Mesodermal cell (in vitro differentiated cells): ENCODE measurements around the gene HIPK4.

Experiments used
- H3K27ac ChIP-seq: 2 replicates; pipeline ENCODE4 v1.7.0; 2013; ENCODE audit warnings: mild to moderate bottlenecking, low read depth, low read length, moderate library complexity; ENCODE audit not compliant: severe bottlenecking
- H3K36me3 ChIP-seq: 2 replicates; pipeline ENCODE4 v1.7.1; 2013; ENCODE audit warnings: mild to moderate bottlenecking, low read length, moderate library complexity; ENCODE audit not compliant: control insufficient read depth, insufficient read depth
- H3K4me1 ChIP-seq: one replicate; pipeline ENCODE4 v1.7.1; 2013; ENCODE audit warnings: mild to moderate bottlenecking, low read length; ENCODE audit not compliant: insufficient read depth, control insufficient read depth, poor library complexity, severe bottlenecking
- H3K4me3 ChIP-seq: 2 replicates; pipeline ENCODE4 v1.7.0; 2013; ENCODE audit warnings: low read length, control low read depth, mild to moderate bottlenecking; ENCODE audit not compliant: insufficient read depth, poor library complexity, severe bottlenecking; ENCODE audit errors: extremely low read depth
- H3K9me3 ChIP-seq: 2 replicates; pipeline ENCODE4 v1.7.1; 2013; ENCODE audit warnings: mild to moderate bottlenecking, low read length, moderate library complexity; ENCODE audit not compliant: control insufficient read depth
- WGBS, 2 experiments: methylation state at CpG; one replicate each; pipeline ENCODE4 v1.1.5; 2013; ENCODE audit warnings: missing lambda C conversion rate in 2 of 2; ENCODE audit not compliant: insufficient coverage in 2 of 2; 5-methylcytosine and 5-hydroxymethylcytosine counted together

HIPK4 gene

GRCh38 chr19:40331052-40331451 is 58.9 kb downstream of the HIPK4 start:
- 96 to 98% methylated on average over 5 of the region's 5 CpGs for WGBS, 2 experiments
- Histone ChIP-seq H3K36me3 (peaks cover 69% of the 10 kb centered on the region), H3K9me3 (no peaks in the 10 kb centered on the region), H3K4me3 (no peak overlapping the region), H3K27ac (no peak overlapping the region), H3K4me1 (no peaks in the 10 kb centered on the region)
